Measurements from ENCODE around the gene VAMP5.
"Not testable (repeated sequence)": the region's sequence is repeated elsewhere in the genome, so short reads cannot be mapped to it uniquely, and the experiment has no call there.

Gene VAMP5

GRCh38 chr2:85582492-85582891 is 1.7 kb upstream of the VAMP5 start:
- in situ Hi-C loops (cut with HindIII; ENCODE audit: low sequenced_read_pairs): no loop called here

GRCh38 chr2:85583667-85584353 is 421 bp upstream of the VAMP5 start:
- in situ Hi-C loops (cut with HindIII; ENCODE audit: low sequenced_read_pairs): no loop called here

GRCh38 chr2:85584857-85585780 is 888 bp downstream of the VAMP5 start:
- in situ Hi-C loops (cut with HindIII; ENCODE audit: low sequenced_read_pairs): no loop called here

- in situ Hi-C loops (cut with HindIII; ENCODE audit: low sequenced_read_pairs): no loop called here
These were observed 1.5 kb downstream of the VAMP5 start for GRCh38 chr2:85585781-85586105.

GRCh38 chr2:85588236-85588635 is 4.0 kb downstream of the VAMP5 start:
- in situ Hi-C loops (cut with HindIII; ENCODE audit: low sequenced_read_pairs): no loop called here

GRCh38 chr2:85588645-85589044 is 4.4 kb downstream of the VAMP5 start:
- in situ Hi-C loops (cut with HindIII; ENCODE audit: low sequenced_read_pairs): no loop called here

GRCh38 chr2:85589181-85589580 is 5.0 kb downstream of the VAMP5 start:
- in situ Hi-C loops (cut with HindIII; ENCODE audit: low sequenced_read_pairs): no loop called here

- in situ Hi-C loops (cut with HindIII; ENCODE audit: low sequenced_read_pairs): no loop called here
These were observed 6.0 kb downstream of the VAMP5 start for GRCh38 chr2:85589982-85590791.

GRCh38 chr2:85590950-85591349 is 6.7 kb downstream of the VAMP5 start:
- in situ Hi-C loops (cut with HindIII; ENCODE audit: low sequenced_read_pairs): no loop called here

- in situ Hi-C loops (cut with HindIII; ENCODE audit: low sequenced_read_pairs): no loop called here
These were observed 7.3 kb downstream of the VAMP5 start for GRCh38 chr2:85591563-85591962.

- in situ Hi-C loops (cut with HindIII; ENCODE audit: low sequenced_read_pairs): not testable (repeated sequence)
These were observed 8.1 kb downstream of the VAMP5 start for GRCh38 chr2:85592299-85592698.

- in situ Hi-C loops (cut with HindIII; ENCODE audit: low sequenced_read_pairs): no loop called here
These were observed 8.8 kb downstream of the VAMP5 start for GRCh38 chr2:85593023-85593422.

- in situ Hi-C loops (cut with HindIII; ENCODE audit: low sequenced_read_pairs): no loop called here
These were observed 10.6 kb downstream of the VAMP5 start for GRCh38 chr2:85594715-85595300.

- in situ Hi-C loops (cut with HindIII; ENCODE audit: low sequenced_read_pairs): no loop called here
These were observed 11.2 kb downstream of the VAMP5 start, which contains the start of gene RNF181 for GRCh38 chr2:85595301-85596025. TSS of gene RNF181 (plus strand) at chr2:85595745. CDS start at chr2:85595764, 19 bp downstream.

GRCh38 chr2:85596026-85596333 is 11.7 kb downstream of the VAMP5 start:
- in situ Hi-C loops (cut with HindIII; ENCODE audit: low sequenced_read_pairs): no loop called here

- in situ Hi-C loops (cut with HindIII; ENCODE audit: low sequenced_read_pairs): no loop called here
These were observed 12.4 kb downstream of the VAMP5 start for GRCh38 chr2:85596486-85597143.

GRCh38 chr2:85597241-85597640 is 13.0 kb downstream of the VAMP5 start:
- in situ Hi-C loops (cut with HindIII; ENCODE audit: low sequenced_read_pairs): no loop called here

GRCh38 chr2:85598594-85599340 is 14.5 kb downstream of the VAMP5 start:
- in situ Hi-C loops (cut with HindIII; ENCODE audit: low sequenced_read_pairs): no loop called here

Measured in endothelial cell of hepatic sinusoid (primary cell).